Gastrocnemius medialis (tissue), 4 donors: ENCODE measurements around the gene RIMS3. TPM values are rescaled to one million over a fixed set of nuclear protein-coding genes. Genes with fewer than 3 reads are reported as not detected.
"Not testable (repeated sequence)": the region's sequence is repeated elsewhere in the genome, so short reads cannot be mapped to it uniquely, and the experiment has no call there.

ENCODE experiments used
- ATAC-seq, 2 donors: fragments of 150-250 bp; one replicate each; pipeline ENCODE4 v1.9.1; 2016
- DNase-seq, 2 donors: peaks; one replicate each; pipeline ENCODE4 v3.0.0-alpha.2; 2019
- H3K27ac ChIP-seq, 4 donors: fragments of 200-600 bp; sonication (generic); 1 replicate in 1 of 4; 2 replicates in 3 of 4; pipeline ENCODE4 v1.5.1; 2016 to 2018; ENCODE audit warnings: mild to moderate bottlenecking in 2 of 4, moderate library complexity in 1 of 4
- H3K27me3 ChIP-seq, 3 donors: fragments of 200-600 bp; sonication (generic) in 2 of 3; 1 replicate in 1 of 3; 2 replicates in 2 of 3; pipeline versions ENCODE4 v1.5.1 to v1.6.0; 2016 to 2019; ENCODE audit warnings: mild to moderate bottlenecking in 1 of 3, moderate library complexity in 1 of 3
- H3K36me3 ChIP-seq, 2 donors: fragments of 200-600 bp; sonication (generic) in 1 of 2; one replicate each; pipeline ENCODE4 v1.5.1; 2017 to 2018
- H3K4me1 ChIP-seq, 2 donors: fragments of 200-600 bp; sonication (generic) in 1 of 2; one replicate each; pipeline ENCODE4 v1.5.1; 2016 to 2017; ENCODE audit warnings: mild to moderate bottlenecking in 2 of 2
- H3K4me3 ChIP-seq, 4 donors: fragments of 200-600 bp; sonication (generic) in 3 of 4; 1 replicate in 1 of 4; 2 replicates in 3 of 4; pipeline ENCODE4 v1.5.1; 2016 to 2019; ENCODE audit warnings: mild to moderate bottlenecking in 2 of 4
- H3K9me3 ChIP-seq, 3 donors: fragments of 200-600 bp; sonication (generic) in 2 of 3; 1 replicate in 1 of 3; 2 replicates in 2 of 3; pipeline ENCODE4 v1.5.1; 2016 to 2019
- POLR2A ChIP-seq, 2 donors: fragments of 450-650 bp; IDR thresholded peaks; one replicate each; pipeline ENCODE4 v1.6.1; 2017; ENCODE audit warnings: antibody characterized with exemption in 2 of 2, mild to moderate bottlenecking in 2 of 2, moderate library complexity in 2 of 2
- in situ Hi-C, 4 donors: fragments of 200-750 bp; cut with MboI; loops; one replicate each; pipeline versions ENCODE4 v1.15.0 to v1.8.0; 2017; ENCODE audit warnings: low sequenced_read_pairs in 4 of 4
- intact Hi-C: fragments of 100-400 bp; cut with DNase I; formaldehyde crosslinking; loops from one replicate; pipeline ENCODE4 v1.15.1; 2023; ENCODE audit warnings: low total_unique reads
- total RNA-seq, 4 donors: library from RNA; depleted of rRNA; stranded (reverse); fragments of >200 nt; gene quantifications; one replicate each; pipeline versions ENCODE4 v1.1.0 to v1.2.3, GENCODE V29; 2016
- TF ChIP-seq, protein P1 (sequence below), 5 experiments: fragments of 450-650 bp in 3 of 5; fragments of 200-600 bp in 2 of 5; sonication (generic) in 2 of 5; IDR thresholded peaks in 4 of 5; conservative IDR thresholded peaks in 1 of 5; 1 replicate in 4 of 5; 2 replicates in 1 of 5; pipeline ENCODE4 v1.5.1; 2016 to 2019; ENCODE audit warnings: antibody characterized with exemption in 5 of 5, mild to moderate bottlenecking in 3 of 5, moderate library complexity in 3 of 5

RIMS3 gene
- total RNA-seq, 4 donors from 2014 or later, result 0.31 to 0.67 (median 0.44) TPM

GRCh38 chr1:40633523-40633922 is 32.0 kb downstream of the RIMS3 start:
- Histone ChIP-seq H3K36me3 (no peaks in the 10 kb centered on the region), H3K27me3 (no peaks in the 10 kb centered on the region), H3K4me3 (no peak overlapping the region), H3K9me3 (no peaks in the 10 kb centered on the region), H3K4me1 (peaks cover 0 to 4% of the 10 kb centered on the region in 2 donors), H3K27ac (no peak overlapping the region)
- ATAC-seq, result no peak
- TF ChIP-seq, protein P1, sequence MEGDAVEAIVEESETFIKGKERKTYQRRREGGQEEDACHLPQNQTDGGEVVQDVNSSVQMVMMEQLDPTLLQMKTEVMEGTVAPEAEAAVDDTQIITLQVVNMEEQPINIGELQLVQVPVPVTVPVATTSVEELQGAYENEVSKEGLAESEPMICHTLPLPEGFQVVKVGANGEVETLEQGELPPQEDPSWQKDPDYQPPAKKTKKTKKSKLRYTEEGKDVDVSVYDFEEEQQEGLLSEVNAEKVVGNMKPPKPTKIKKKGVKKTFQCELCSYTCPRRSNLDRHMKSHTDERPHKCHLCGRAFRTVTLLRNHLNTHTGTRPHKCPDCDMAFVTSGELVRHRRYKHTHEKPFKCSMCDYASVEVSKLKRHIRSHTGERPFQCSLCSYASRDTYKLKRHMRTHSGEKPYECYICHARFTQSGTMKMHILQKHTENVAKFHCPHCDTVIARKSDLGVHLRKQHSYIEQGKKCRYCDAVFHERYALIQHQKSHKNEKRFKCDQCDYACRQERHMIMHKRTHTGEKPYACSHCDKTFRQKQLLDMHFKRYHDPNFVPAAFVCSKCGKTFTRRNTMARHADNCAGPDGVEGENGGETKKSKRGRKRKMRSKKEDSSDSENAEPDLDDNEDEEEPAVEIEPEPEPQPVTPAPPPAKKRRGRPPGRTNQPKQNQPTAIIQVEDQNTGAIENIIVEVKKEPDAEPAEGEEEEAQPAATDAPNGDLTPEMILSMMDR (IDR thresholded peaks at IDR 0.05 in 4 of 5, conservative IDR thresholded peaks at IDR 0.05 in 1 of 5), result no peak
- TF ChIP-seq POLR2A (IDR thresholded peaks at IDR 0.05), result no peak
- intact Hi-C loops, result no loop called here
- no peak for DNase-seq
- in situ Hi-C loops, result no loop called here

GRCh38 chr1:40630488-40631223 is 34.8 kb downstream of the RIMS3 start:
- ATAC-seq (no peak), DNase-seq (no peak)
- TF ChIP-seq, protein P1 (IDR thresholded peaks at IDR 0.05 in 4 of 5, conservative IDR thresholded peaks at IDR 0.05 in 1 of 5), result peak in 3 of 5 experiments; percentile 33 to 43 (median 39)
- no peak for TF ChIP-seq POLR2A (IDR thresholded peaks at IDR 0.05)
- H3K27ac ChIP-seq, result no peak overlapping the region
- no peaks in the 10 kb centered on the region for H3K36me3 ChIP-seq
- intact Hi-C loops (no loop called here), in situ Hi-C loops (no loop called here)
- H3K27me3 ChIP-seq, result no peaks in the 10 kb centered on the region
- H3K4me3 ChIP-seq, result no peak overlapping the region
- no peaks in the 10 kb centered on the region for H3K9me3 ChIP-seq
- peaks cover 0 to 4% of the 10 kb centered on the region in 2 donors for H3K4me1 ChIP-seq

DNA sequence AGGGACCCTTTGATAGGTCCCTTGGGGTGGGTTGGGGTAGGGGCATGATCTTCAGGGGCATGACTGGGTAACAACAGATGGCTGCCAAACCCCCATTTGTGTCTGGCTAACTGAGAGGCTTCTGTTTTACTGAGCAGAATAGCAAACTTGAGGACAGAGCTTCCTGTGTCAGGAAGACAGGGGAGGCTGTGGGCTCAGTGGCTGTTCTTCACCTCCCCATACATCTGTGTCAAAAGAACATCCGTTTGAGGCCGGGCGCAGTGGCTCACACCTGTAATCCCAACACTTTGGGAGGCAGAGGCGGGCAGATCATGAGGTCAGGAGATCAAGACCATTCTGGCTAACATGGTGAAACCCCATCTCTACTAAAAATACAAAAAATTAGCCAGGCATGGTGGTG is 35.9 kb downstream of the RIMS3 start:
- intact Hi-C loops, ATAC-seq, in situ Hi-C loops, H3K4me1 ChIP-seq, H3K36me3 ChIP-seq, H3K27ac ChIP-seq, H3K4me3 ChIP-seq, H3K27me3 ChIP-seq, DNase-seq, H3K9me3 ChIP-seq: not testable (repeated sequence)

DNA sequence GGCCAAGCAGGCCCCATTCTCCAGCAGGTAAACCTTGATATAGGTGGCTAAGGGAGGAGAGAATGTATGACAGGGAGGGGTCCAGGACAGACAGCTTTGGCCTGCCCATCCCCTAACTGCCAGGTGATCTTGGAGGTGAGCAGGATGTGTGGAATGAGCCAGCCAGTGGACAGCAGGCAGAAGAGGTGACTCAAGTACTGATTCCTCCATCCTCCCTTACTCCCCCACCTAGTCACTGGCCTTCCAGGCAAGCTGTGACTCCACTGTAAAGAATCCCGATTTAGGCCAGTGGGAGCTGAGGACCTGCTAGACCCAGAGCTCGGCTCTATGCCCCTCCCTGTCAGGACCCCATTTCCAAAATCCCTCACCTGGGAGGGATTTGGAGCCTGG is 36.6 kb downstream of the RIMS3 start:
- no peak overlapping the region for H3K27ac ChIP-seq
- no peaks in the 10 kb centered on the region for H3K9me3 ChIP-seq
- no peak overlapping the region for H3K4me3 ChIP-seq
- DNase-seq (no peak), ATAC-seq (no peak)
- intact Hi-C loops, result no loop called here
- in situ Hi-C loops, result no loop called here
- TF ChIP-seq POLR2A (IDR thresholded peaks at IDR 0.05), result no peak
- TF ChIP-seq, protein P1 (IDR thresholded peaks at IDR 0.05 in 4 of 5, conservative IDR thresholded peaks at IDR 0.05 in 1 of 5), result no peak
- H3K4me1 ChIP-seq, result peaks cover 0 to 4% of the 10 kb centered on the region in 2 donors
- H3K27me3 ChIP-seq, result no peaks in the 10 kb centered on the region
- no peaks in the 10 kb centered on the region for H3K36me3 ChIP-seq

- TF ChIP-seq, protein P1 (IDR thresholded peaks at IDR 0.05 in 4 of 5, conservative IDR thresholded peaks at IDR 0.05 in 1 of 5), result no peak
- no peak for TF ChIP-seq POLR2A (IDR thresholded peaks at IDR 0.05)
- in situ Hi-C loops (no loop called here), intact Hi-C loops (no loop called here)
- Histone ChIP-seq H3K27ac (no peak overlapping the region), H3K27me3 (no peaks in the 10 kb centered on the region), H3K9me3 (no peaks in the 10 kb centered on the region), H3K4me3 (no peak overlapping the region), H3K36me3 (no peaks in the 10 kb centered on the region), H3K4me1 (peaks cover 0 to 2% of the 10 kb centered on the region in 2 donors)
- DNase-seq, result no peak
- no peak for ATAC-seq
These were observed 37.2 kb downstream of the RIMS3 start for GRCh38 chr1:40627987-40628902.
